Measurements from ENCODE around the gene ZNF445.

ZNF445 gene

DNA sequence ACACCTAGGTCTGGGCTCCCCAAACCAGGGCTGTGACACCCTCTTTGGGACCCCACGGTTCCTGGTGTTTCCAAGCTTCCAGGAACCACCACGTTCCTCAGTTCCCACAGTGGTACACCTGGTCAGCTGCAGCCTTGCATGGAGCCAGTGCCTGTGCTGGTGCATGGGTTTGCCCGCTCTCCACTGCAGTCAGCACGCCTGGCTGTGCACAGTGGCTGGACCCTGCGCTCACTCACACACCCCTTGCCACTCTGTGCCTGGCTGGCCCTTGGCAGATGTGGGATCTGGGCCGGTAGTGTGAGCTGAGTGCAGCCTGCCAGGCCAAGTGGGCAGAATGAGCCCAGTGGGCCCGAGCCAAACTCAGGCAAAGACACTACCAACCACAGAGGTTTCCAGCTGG is 90.1 kb downstream of the ZNF445 start:
- in situ Hi-C loops (cut with MboI; ENCODE audit: low pct_unique_long_range_greater_than_20kb, low sequenced_read_pairs, unreplicated experiment) = no loop called here
- no peak for DNase-seq (ENCODE audit: low spot score)
- TF ChIP-seq CTCF (IDR thresholded peaks at IDR 0.05; ENCODE audit: extremely low read depth, insufficient read depth, missing control alignments) = no peak

All from GM13977 (cell line).